H9 (cell line): ENCODE data around the gene EVC. TPM values are rescaled to one million over a fixed set of nuclear protein-coding genes. Genes with fewer than 3 reads are reported as not detected.

Source experiments
- DNase-seq: peaks from one replicate; pipeline ENCODE4 v3.0.0-alpha.2; 2017
- H2AFZ ChIP-seq: one replicate; pipeline ENCODE4 v1.6.1; 2013; ENCODE audit warnings: mild to moderate bottlenecking, low read length, control low read depth, moderate library complexity
- H2AK5ac ChIP-seq: 2 replicates; pipeline ENCODE4 v1.6.1; 2013; ENCODE audit warnings: low read length, control low read depth, mixed read lengths; ENCODE audit not compliant: insufficient read length
- H2BK120ac ChIP-seq: one replicate; pipeline ENCODE4 v1.6.1; 2013; ENCODE audit warnings: low read depth, mild to moderate bottlenecking, low read length, control low read depth, inconsistent platforms; ENCODE audit not compliant: poor library complexity, severe bottlenecking
- H2BK12ac ChIP-seq: 2 replicates; pipeline ENCODE4 v1.6.1; 2013; ENCODE audit warnings: low read length, control low read depth, mixed read lengths, low read depth; ENCODE audit not compliant: insufficient read length
- H2BK15ac ChIP-seq: 2 replicates; pipeline ENCODE4 v1.6.1; 2013; ENCODE audit warnings: low read depth, low read length, control low read depth
- H2BK20ac ChIP-seq: one replicate; pipeline ENCODE4 v1.6.1; 2013; ENCODE audit warnings: low read depth, mild to moderate bottlenecking, low read length, control low read depth, inconsistent platforms; ENCODE audit not compliant: poor library complexity, severe bottlenecking
- H2BK5ac ChIP-seq: 2 replicates; pipeline ENCODE4 v1.6.1; 2013; ENCODE audit warnings: low read length, control low read depth, mixed read lengths; ENCODE audit not compliant: insufficient read length
- H3K14ac ChIP-seq: 2 replicates; pipeline ENCODE4 v1.6.1; 2013; ENCODE audit warnings: low read length, control low read depth; ENCODE audit not compliant: insufficient read depth
- H3K18ac ChIP-seq: 2 replicates; pipeline ENCODE4 v1.6.1; 2013; ENCODE audit warnings: low read depth, mild to moderate bottlenecking, mixed read lengths, low read length, control low read depth; ENCODE audit not compliant: insufficient read length
- H3K23ac ChIP-seq: 2 replicates; pipeline ENCODE4 v1.6.1; 2013; ENCODE audit warnings: low read length, control low read depth, mixed read lengths, low read depth; ENCODE audit not compliant: insufficient read length
- H3K23me2 ChIP-seq: 2 replicates; pipeline ENCODE4 v1.6.1; 2013; ENCODE audit warnings: low read depth, mild to moderate bottlenecking, mixed read lengths, low read length, control low read depth; ENCODE audit not compliant: insufficient read length, poor library complexity, severe bottlenecking
- H3K27ac ChIP-seq: 2 replicates; pipeline ENCODE4 v1.5.1; 2013; ENCODE audit warnings: low read length, control low read depth, mixed read lengths, low read depth; ENCODE audit not compliant: insufficient read length
- H3K27me3 ChIP-seq: 2 replicates; pipeline ENCODE4 v1.6.1; 2013; ENCODE audit warnings: low read length, control low read depth, inconsistent platforms; ENCODE audit not compliant: insufficient read depth
- H3K4ac ChIP-seq: 2 replicates; pipeline ENCODE4 v1.6.1; 2013; ENCODE audit warnings: low read depth, mild to moderate bottlenecking, control low read depth, inconsistent platforms, low read length, moderate library complexity
- H3K4me1 ChIP-seq: 2 replicates; pipeline ENCODE4 v1.6.1; 2013; ENCODE audit warnings: low read length, control low read depth, inconsistent platforms; ENCODE audit not compliant: insufficient read depth
- H3K4me2 ChIP-seq: 2 replicates; pipeline ENCODE4 v1.6.1; 2013; ENCODE audit warnings: low read length, control low read depth, mixed read lengths; ENCODE audit not compliant: insufficient read length, insufficient read depth
- H3K56ac ChIP-seq: 2 replicates; pipeline ENCODE4 v1.6.1; 2013; ENCODE audit warnings: low read depth, mild to moderate bottlenecking, mixed read lengths, low read length, control low read depth; ENCODE audit not compliant: insufficient read length
- H3K79me1 ChIP-seq: 2 replicates; pipeline ENCODE4 v1.6.1; 2013; ENCODE audit warnings: low read depth, mild to moderate bottlenecking, moderate library complexity, low read length, control low read depth, inconsistent platforms; ENCODE audit not compliant: insufficient read depth, poor library complexity, severe bottlenecking
- H3K79me2 ChIP-seq: 2 replicates; pipeline ENCODE4 v1.6.1; 2013; ENCODE audit warnings: low read length, control low read depth, inconsistent platforms; ENCODE audit not compliant: insufficient read depth
- H3K9ac ChIP-seq: 2 replicates; pipeline ENCODE4 v1.6.1; 2013; ENCODE audit warnings: low read length, control low read depth, mixed read lengths; ENCODE audit not compliant: insufficient read length; ENCODE audit errors: extremely low read depth
- H3K9me3 ChIP-seq: one replicate; pipeline ENCODE4 v1.6.1; 2013; ENCODE audit warnings: low read depth, low read length, inconsistent platforms; ENCODE audit not compliant: control insufficient read depth
- H3T11ph ChIP-seq: one replicate; pipeline ENCODE4 v1.6.1; 2013; ENCODE audit warnings: mild to moderate bottlenecking, low read length, control low read depth, inconsistent platforms
- H4K20me1 ChIP-seq: one replicate; pipeline ENCODE4 v1.6.1; 2013; ENCODE audit not compliant: control insufficient read depth, insufficient read length, insufficient read depth
- H4K5ac ChIP-seq: 2 replicates; pipeline ENCODE4 v1.6.1; 2013; ENCODE audit warnings: low read depth, mild to moderate bottlenecking, mixed read lengths, low read length, control low read depth; ENCODE audit not compliant: insufficient read length
- H4K8ac ChIP-seq: replicated peaks from 2 replicates; pipeline ENCODE4 v1.6.1; 2013; ENCODE audit warnings: low read length, control low read depth, mixed read lengths, low read depth; ENCODE audit not compliant: insufficient read length
- H4K91ac ChIP-seq: 2 replicates; pipeline ENCODE4 v1.6.1; 2013; ENCODE audit warnings: low read depth, mild to moderate bottlenecking, moderate library complexity, mixed read lengths, low read length, control low read depth; ENCODE audit not compliant: insufficient read length
- H3K27ac Mint-ChIP-seq, 3 experiments: 2 replicates in 2 of 3; 3 replicates in 1 of 3; pipeline ENCODE4 v1.8.0; 2020 to 2021; ENCODE audit warnings: mixed read lengths in 3 of 3, mild to moderate bottlenecking in 1 of 3, moderate library complexity in 1 of 3
- H3K27me3 Mint-ChIP-seq: 2 replicates; pipeline ENCODE4 v1.8.0; 2021; ENCODE audit warnings: low read depth, mild to moderate bottlenecking, moderate library complexity, mixed read lengths
- H3K36me3 Mint-ChIP-seq, 3 experiments: 2 replicates in 2 of 3; 3 replicates in 1 of 3; pipeline ENCODE4 v1.8.0; 2020 to 2021; ENCODE audit warnings: low read depth in 3 of 3, mixed read lengths in 3 of 3; ENCODE audit not compliant: insufficient read depth in 1 of 3
- H3K4me1 Mint-ChIP-seq, 2 experiments: 2 replicates each; pipeline ENCODE4 v1.8.0; 2020; ENCODE audit warnings: mixed read lengths in 2 of 2
- H3K4me3 Mint-ChIP-seq, 2 experiments: 2 replicates in 1 of 2; 3 replicates in 1 of 2; pipeline ENCODE4 v1.8.0; 2020 to 2021; ENCODE audit warnings: mild to moderate bottlenecking in 2 of 2, mixed read lengths in 2 of 2, moderate library complexity in 1 of 2
- H3K9me3 Mint-ChIP-seq, 2 experiments: 2 replicates in 1 of 2; 3 replicates in 1 of 2; pipeline ENCODE4 v1.8.0; 2020; ENCODE audit warnings: mild to moderate bottlenecking in 2 of 2, mixed read lengths in 2 of 2, moderate library complexity in 1 of 2
- WGBS: extraction: QIAGEN DNeasy Blood & Tissue Kit; methylation state at CpG from one replicate; pipeline ENCODE4 v1.1.7; 2013; ENCODE audit warnings: missing lambda C conversion rate, low lambda C conversion rate, mixed read lengths; ENCODE audit not compliant: insufficient read length; ENCODE audit errors: extremely low coverage; 5-methylcytosine and 5-hydroxymethylcytosine counted together
- total RNA-seq: library from RNA; stranded (reverse); gene quantifications from 2 replicates; pipeline ENCODE4 v1.2.1, GENCODE V29; 2021
- TF ChIP-seq, protein P1 (sequence below): fragments of 200-600 bp; sonication (generic); conservative IDR thresholded peaks from 3 replicates; pipeline ENCODE4 v1.8.0; 2021; ENCODE audit warnings: antibody characterized with exemption, mild to moderate bottlenecking

Gene EVC
- total RNA-seq, 1 experiment from 2014 or later = 10.1 TPM

DNA sequence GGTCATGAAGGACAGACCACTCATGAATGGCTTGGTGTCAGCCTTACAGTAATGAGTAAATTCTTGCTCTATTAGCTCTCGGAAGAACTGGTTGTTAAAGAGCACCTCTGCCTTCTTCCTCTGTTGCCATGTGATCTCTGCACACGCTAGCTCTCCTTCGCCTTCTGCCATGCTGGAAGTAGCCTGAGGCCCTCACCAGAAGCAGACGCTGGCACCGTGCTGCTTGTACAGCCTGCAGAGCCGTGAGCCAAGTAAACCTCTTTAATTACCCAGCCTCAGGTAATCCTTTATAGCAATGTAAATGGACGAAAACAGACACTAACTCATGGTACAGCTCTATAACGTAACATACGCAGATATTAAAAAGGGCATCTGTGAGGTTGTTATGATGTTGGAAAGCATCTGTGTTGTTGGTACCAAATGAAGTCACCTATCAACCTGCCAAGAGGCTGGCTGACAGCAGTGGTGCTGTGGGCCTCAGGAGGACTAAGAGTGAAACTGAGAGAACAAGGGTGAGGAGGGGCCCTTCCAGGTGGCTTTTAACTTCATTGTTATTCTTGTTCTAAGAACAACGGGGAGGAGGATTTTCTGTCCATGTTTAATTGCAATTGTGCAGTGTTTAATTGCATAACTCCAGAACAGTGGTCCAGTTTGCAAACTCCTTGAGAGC, 112.7 kb downstream of the EVC start:
- H2BK120ac ChIP-seq = no peak overlapping the region
- no peaks in the 10 kb centered on the region for H3K79me2 ChIP-seq
- no peak overlapping the region for H3K56ac ChIP-seq
- H3K23ac ChIP-seq = no peak overlapping the region
- H3K23me2 ChIP-seq = no peaks in the 10 kb centered on the region
- no peak overlapping the region for H2BK5ac ChIP-seq
- Mint-ChIP-seq H3K27ac (no peak overlapping the region), H3K4me1 (peaks cover 2% of the 10 kb centered on the region in 2 experiments; a peak in 1 of 4 replicates), H3K4me3 (no peak overlapping the region), H3K36me3 (peaks cover 59 to 80% (median 70%) of the 10 kb centered on the region in 3 experiments), H3K9me3 (no peaks in the 10 kb centered on the region; a peak in 1 of 5 replicates), H3K27me3 (no peaks in the 10 kb centered on the region)
- no peak overlapping the region for H2AK5ac ChIP-seq
- H3K4me2 ChIP-seq = no peak overlapping the region
- H4K5ac ChIP-seq = no peak overlapping the region
- no CpG with 5 or more reads among the region's 10 CpGs for WGBS
- no peaks in the 10 kb centered on the region for H3K79me1 ChIP-seq
- H4K91ac ChIP-seq = no peak overlapping the region
- no peak for DNase-seq
- H2BK12ac ChIP-seq = no peak overlapping the region
- no peak overlapping the region for H2BK15ac ChIP-seq
- no peaks in the 10 kb centered on the region for H3K9me3 ChIP-seq
- H2AFZ ChIP-seq = no peak overlapping the region
- TF ChIP-seq, protein P1, sequence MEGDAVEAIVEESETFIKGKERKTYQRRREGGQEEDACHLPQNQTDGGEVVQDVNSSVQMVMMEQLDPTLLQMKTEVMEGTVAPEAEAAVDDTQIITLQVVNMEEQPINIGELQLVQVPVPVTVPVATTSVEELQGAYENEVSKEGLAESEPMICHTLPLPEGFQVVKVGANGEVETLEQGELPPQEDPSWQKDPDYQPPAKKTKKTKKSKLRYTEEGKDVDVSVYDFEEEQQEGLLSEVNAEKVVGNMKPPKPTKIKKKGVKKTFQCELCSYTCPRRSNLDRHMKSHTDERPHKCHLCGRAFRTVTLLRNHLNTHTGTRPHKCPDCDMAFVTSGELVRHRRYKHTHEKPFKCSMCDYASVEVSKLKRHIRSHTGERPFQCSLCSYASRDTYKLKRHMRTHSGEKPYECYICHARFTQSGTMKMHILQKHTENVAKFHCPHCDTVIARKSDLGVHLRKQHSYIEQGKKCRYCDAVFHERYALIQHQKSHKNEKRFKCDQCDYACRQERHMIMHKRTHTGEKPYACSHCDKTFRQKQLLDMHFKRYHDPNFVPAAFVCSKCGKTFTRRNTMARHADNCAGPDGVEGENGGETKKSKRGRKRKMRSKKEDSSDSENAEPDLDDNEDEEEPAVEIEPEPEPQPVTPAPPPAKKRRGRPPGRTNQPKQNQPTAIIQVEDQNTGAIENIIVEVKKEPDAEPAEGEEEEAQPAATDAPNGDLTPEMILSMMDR = no peak
- H3K27ac ChIP-seq = no peak overlapping the region
- no peak overlapping the region for H2BK20ac ChIP-seq
- H4K8ac ChIP-seq = no peak overlapping the region
- H3K9ac ChIP-seq = no peak overlapping the region
- no peak overlapping the region for H3T11ph ChIP-seq
- H3K4me1 ChIP-seq = no peaks in the 10 kb centered on the region
- H4K20me1 ChIP-seq = peaks cover 2% of the 10 kb centered on the region
- H3K27me3 ChIP-seq = no peaks in the 10 kb centered on the region
- no peak overlapping the region for H3K14ac ChIP-seq
- H3K18ac ChIP-seq = no peak overlapping the region
- H3K4ac ChIP-seq = no peak overlapping the region
